ENCODE measurements around the gene TNNT1. TPM values are rescaled to one million over a fixed set of nuclear protein-coding genes. Genes with fewer than 3 reads are reported as not detected.

Gene TNNT1
- total RNA-seq, 1 donor from 2014 or later = 140 TPM

GRCh38 chr19:55091126-55091910, 57.7 kb downstream of the TNNT1 start:
- Histone ChIP-seq H3K4me1 (peaks cover 36% of the 10 kb centered on the region), H3K27me3 (ENCODE audit: low read depth) (peaks cover 4% of the 10 kb centered on the region), H3K27ac (replicated peaks) (peak overlapping the region; percentile 14), H3K9me3 (replicated peaks) (no peaks in the 10 kb centered on the region), H3K36me3 (peaks cover 51% of the 10 kb centered on the region), H3K4me3 (no peak overlapping the region)
- no peak for DNase-seq
- intact Hi-C loops (cut with micrococcal nuclease) = no loop called here
- TF ChIP-seq CTCF (IDR thresholded peaks at IDR 0.05; ENCODE audit: borderline replicate concordance) = no peak

GRCh38 chr19:55090564-55090963, 58.4 kb downstream of the TNNT1 start:
- Histone ChIP-seq H3K27me3 (ENCODE audit: low read depth) (peaks cover 12% of the 10 kb centered on the region), H3K4me3 (no peak overlapping the region), H3K4me1 (peaks cover 42% of the 10 kb centered on the region), H3K27ac (replicated peaks) (peak overlapping the region; percentile 14), H3K9me3 (replicated peaks) (no peaks in the 10 kb centered on the region), H3K36me3 (peaks cover 43% of the 10 kb centered on the region)
- DNase-seq = no peak
- intact Hi-C loops (cut with micrococcal nuclease) = no loop called here
- TF ChIP-seq CTCF (IDR thresholded peaks at IDR 0.05; ENCODE audit: borderline replicate concordance) = no peak

- intact Hi-C loops (cut with micrococcal nuclease) = no loop called here
- H3K4me1 ChIP-seq = peaks cover 42% of the 10 kb centered on the region
- H3K4me3 ChIP-seq = no peak overlapping the region
- H3K27ac ChIP-seq (replicated peaks) = no peak overlapping the region
- peaks cover 23% of the 10 kb centered on the region for H3K27me3 ChIP-seq (ENCODE audit: low read depth)
- DNase-seq = no peak
- no peaks in the 10 kb centered on the region for H3K9me3 ChIP-seq (replicated peaks)
- no peak for TF ChIP-seq CTCF (IDR thresholded peaks at IDR 0.05; ENCODE audit: borderline replicate concordance)
- H3K36me3 ChIP-seq = peaks cover 32% of the 10 kb centered on the region
Measured at GRCh38 chr19:55089342-55089944, 59.6 kb downstream of the TNNT1 start.

- intact Hi-C loops (cut with micrococcal nuclease) = no loop called here
- peak overlapping the region; percentile 64 for H3K27ac ChIP-seq (replicated peaks)
Measured at GRCh38 chr19:55088543-55089341, 60.3 kb downstream of the TNNT1 start.

More at GRCh38 chr19:55088543-55089341, 60.3 kb downstream of the TNNT1 start:
- peak overlapping the region; percentile 70 for H3K4me3 ChIP-seq
- peaks cover 30% of the 10 kb centered on the region for H3K27me3 ChIP-seq (ENCODE audit: low read depth)
- peaks cover 42% of the 10 kb centered on the region for H3K4me1 ChIP-seq
- H3K9me3 ChIP-seq (replicated peaks) = no peaks in the 10 kb centered on the region
- TF ChIP-seq CTCF (IDR thresholded peaks at IDR 0.05; ENCODE audit: borderline replicate concordance) = peak; percentile 90
- peaks cover 28% of the 10 kb centered on the region for H3K36me3 ChIP-seq
- peak; percentile 76 for DNase-seq
